HEK293T (cell line): ENCODE results near the gene PTCH2.
"Not testable (repeated sequence)": the region's sequence is repeated elsewhere in the genome, so short reads cannot be mapped to it uniquely, and the experiment has no call there.

Source experiments
- ARNT ChIP-seq: fragments of 450-650 bp; IDR thresholded peaks from 2 replicates; pipeline ENCODE4 v1.6.1; 2017; ENCODE audit warnings: mild to moderate bottlenecking
- BHLHE40 ChIP-seq: fragments of 450-650 bp; IDR thresholded peaks from 2 replicates; pipeline ENCODE4 v1.6.1; 2016; ENCODE audit warnings: mild to moderate bottlenecking, moderate library complexity, borderline replicate concordance
- CTBP1 ChIP-seq: fragments of 450-650 bp; IDR thresholded peaks from 2 replicates; pipeline ENCODE4 v1.6.1; 2016; ENCODE audit warnings: borderline replicate concordance
- ELF4 ChIP-seq: fragments of 450-650 bp; IDR thresholded peaks from 2 replicates; pipeline ENCODE4 v1.6.1; 2017; ENCODE audit warnings: antibody characterized with exemption
- FOXA1 ChIP-seq: fragments of 450-650 bp; IDR thresholded peaks from 2 replicates; pipeline ENCODE4 v1.6.1; 2016; ENCODE audit warnings: mild to moderate bottlenecking
- FOXK2 ChIP-seq: fragments of 450-650 bp; IDR thresholded peaks from 2 replicates; pipeline ENCODE4 v1.6.1; 2016; ENCODE audit warnings: mild to moderate bottlenecking
- FOXM1 ChIP-seq: fragments of 450-650 bp; IDR thresholded peaks from 2 replicates; pipeline ENCODE4 v1.6.1; 2017; ENCODE audit warnings: mild to moderate bottlenecking, borderline replicate concordance
- HDGF ChIP-seq: fragments of 450-650 bp; IDR thresholded peaks from 2 replicates; pipeline ENCODE4 v1.6.1; 2017; ENCODE audit warnings: antibody characterized with exemption, borderline replicate concordance
- LEF1 ChIP-seq: fragments of 450-650 bp; IDR thresholded peaks from 2 replicates; pipeline ENCODE4 v1.6.1; 2017; ENCODE audit warnings: mild to moderate bottlenecking, borderline replicate concordance
- SP1 ChIP-seq: fragments of 450-650 bp; IDR thresholded peaks from 2 replicates; pipeline ENCODE4 v1.6.1; 2017
- SUZ12 ChIP-seq: fragments of 450-650 bp; IDR thresholded peaks from 2 replicates; pipeline ENCODE4 v1.6.1; 2016; ENCODE audit warnings: mild to moderate bottlenecking
- TARDBP ChIP-seq: fragments of 450-650 bp; IDR thresholded peaks from 2 replicates; pipeline ENCODE4 v1.6.1; 2016
- TF ChIP-seq, protein P1 (sequence below): fragments of 450-650 bp; IDR thresholded peaks from 2 replicates; pipeline ENCODE4 v1.6.1; 2016

DNA sequence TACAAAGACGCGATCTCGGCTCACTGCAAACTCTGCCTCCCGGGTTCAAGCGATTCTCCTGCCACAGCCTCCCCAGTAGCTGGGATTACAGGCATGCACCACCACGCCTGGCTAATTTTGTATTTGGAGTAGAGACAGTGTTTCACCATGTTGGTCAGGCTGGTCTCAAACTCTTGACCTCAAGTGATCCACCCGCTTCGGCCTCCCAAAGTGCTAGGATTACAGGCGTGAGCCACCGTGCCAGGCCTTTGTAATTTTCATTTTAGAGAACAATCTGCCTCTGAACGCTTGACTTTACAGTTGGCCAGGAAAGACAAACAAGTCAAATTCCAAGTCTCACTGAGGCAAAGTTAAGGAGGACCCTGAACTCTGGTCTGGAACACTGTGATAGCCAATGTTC is 4.8 kb downstream of the PTCH2 start:
- not testable (repeated sequence) for TF ChIP-seq ARNT, HDGF, SP1, BHLHE40, SUZ12, FOXM1, FOXA1, LEF1, ELF4, CTBP1, TARDBP, FOXK2
- TF ChIP-seq, protein P1, sequence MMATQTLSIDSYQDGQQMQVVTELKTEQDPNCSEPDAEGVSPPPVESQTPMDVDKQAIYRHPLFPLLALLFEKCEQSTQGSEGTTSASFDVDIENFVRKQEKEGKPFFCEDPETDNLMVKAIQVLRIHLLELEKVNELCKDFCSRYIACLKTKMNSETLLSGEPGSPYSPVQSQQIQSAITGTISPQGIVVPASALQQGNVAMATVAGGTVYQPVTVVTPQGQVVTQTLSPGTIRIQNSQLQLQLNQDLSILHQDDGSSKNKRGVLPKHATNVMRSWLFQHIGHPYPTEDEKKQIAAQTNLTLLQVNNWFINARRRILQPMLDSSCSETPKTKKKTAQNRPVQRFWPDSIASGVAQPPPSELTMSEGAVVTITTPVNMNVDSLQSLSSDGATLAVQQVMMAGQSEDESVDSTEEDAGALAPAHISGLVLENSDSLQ = not testable (repeated sequence)
